ENCODE data around the gene TENM3.

- TF ChIP-seq ZNF510 (tag by site-specific recombination; IDR thresholded peaks at IDR 0.05; ENCODE audit: insufficient replicate concordance) (no peak), CTCF (tag by site-specific recombination; IDR thresholded peaks at IDR 0.05) (no peak), ZBTB21 (tag by site-specific recombination; IDR thresholded peaks at IDR 0.05) (no peak), ZNF513 (tag by site-specific recombination; IDR thresholded peaks at IDR 0.05) (no peak), ATF2 (tag by site-specific recombination; IDR thresholded peaks at IDR 0.05; ENCODE audit: low read depth) (no peak)
Observed at GRCh38 chr4:182547435-182547834, 304.2 kb downstream of the TENM3 start.
